B cell (primary cell): ENCODE results near the gene CGB8. TPM values are rescaled to one million over a fixed set of nuclear protein-coding genes. Genes with fewer than 3 reads are reported as not detected.

ENCODE experiments used
- ATAC-seq: fragments of 200-7000 bp; cut with Tn5 transposase; one replicate; pipeline ENCODE4 v1.10.0; 2021; ENCODE audit warnings: low read depth, mild to moderate bottlenecking, moderate number of reproducible peaks, moderate library complexity
- CTCF ChIA-PET: fragments of 350-600 bp; sonication (Branson Sonifier 250); formaldehyde crosslinking; loops from one replicate; lab custom pipeline; 2021; ENCODE audit warnings: antibody characterized with exemption, inconsistent platforms; lab: Charles Lee
- POLR2A ChIA-PET: fragments of 350-600 bp; sonication (Branson Sonifier 250); formaldehyde crosslinking; loops from one replicate; lab custom pipeline; 2021; ENCODE audit warnings: antibody characterized with exemption; lab: Charles Lee
- DNase-seq: peaks from one replicate; pipeline ENCODE4 v3.0.0; 2013
- H2AFZ ChIP-seq: 2 replicates; pipeline ENCODE4 v1.6.1; 2012; ENCODE audit warnings: mild to moderate bottlenecking, low read depth, low read length; ENCODE audit not compliant: insufficient read depth, poor library complexity, severe bottlenecking
- H3K27ac ChIP-seq, 2 donors: 1 replicate in 1 of 2; 2 replicates in 1 of 2; pipeline ENCODE4 v1.5.1; 2012 to 2013; ENCODE audit warnings: low read length in 2 of 2, mild to moderate bottlenecking in 2 of 2, moderate library complexity in 1 of 2
- H3K27me3 ChIP-seq, 4 experiments: fragments of 200-600 bp in 1 of 4; sonication (generic) in 1 of 4; replicated peaks in 1 of 4; 1 replicate in 2 of 4; 2 replicates in 2 of 4; pipeline versions ENCODE4 v1.6.1 to v1.7.0; 2013 to 2016; ENCODE audit warnings: low read length in 3 of 4, mild to moderate bottlenecking in 2 of 4, mixed read lengths in 1 of 4, moderate library complexity in 1 of 4; ENCODE audit not compliant: insufficient read depth in 4 of 4, control insufficient read depth in 3 of 4; ENCODE audit errors: control extremely low read depth in 1 of 4
- H3K36me3 ChIP-seq, 2 experiments: replicated peaks in 1 of 2; 1 replicate in 1 of 2; 2 replicates in 1 of 2; pipeline versions ENCODE4 v1.6.1 to v1.7.1; 2013; ENCODE audit warnings: low read length in 1 of 2; ENCODE audit not compliant: insufficient read depth in 2 of 2, control insufficient read depth in 1 of 2; ENCODE audit errors: control extremely low read depth in 1 of 2, extremely low read depth in 1 of 2
- H3K4me1 ChIP-seq, 2 donors: fragments of 200-600 bp in 1 of 2; sonication (generic) in 1 of 2; 1 replicate in 1 of 2; 2 replicates in 1 of 2; pipeline versions ENCODE4 v1.5.1 to v1.6.1; 2013 to 2017; ENCODE audit warnings: low read length in 2 of 2; ENCODE audit not compliant: control insufficient read depth in 2 of 2, insufficient read depth in 2 of 2
- H3K4me2 ChIP-seq: replicated peaks from 2 replicates; pipeline ENCODE3; 2012; ENCODE audit warnings: mild to moderate bottlenecking, low read depth, low read length; ENCODE audit not compliant: poor library complexity, severe bottlenecking
- H3K4me3 ChIP-seq, 5 experiments: fragments of 200-600 bp in 1 of 5; sonication (generic) in 1 of 5; 1 replicate in 3 of 5; 2 replicates in 2 of 5; pipeline versions ENCODE4 v1.5.1 to v1.7.0; 2011 to 2016; ENCODE audit warnings: low read length in 4 of 5, mild to moderate bottlenecking in 4 of 5, low read depth in 2 of 5, control low read depth in 1 of 5, moderate library complexity in 1 of 5; ENCODE audit not compliant: insufficient read depth in 1 of 5; ENCODE audit errors: control extremely low read depth in 1 of 5, extremely low read depth in 1 of 5
- H3K79me2 ChIP-seq: fragments of 200-600 bp; sonication (generic); one replicate; pipeline ENCODE4 v1.6.0; 2016; ENCODE audit warnings: low read length; ENCODE audit not compliant: control insufficient read depth, insufficient read depth
- H3K9ac ChIP-seq: fragments of 200-600 bp; sonication (generic); 2 replicates; pipeline ENCODE4 v1.6.1; 2017; ENCODE audit warnings: mild to moderate bottlenecking, low read length, moderate library complexity
- H3K9me3 ChIP-seq, 3 donors: one replicate each; pipeline versions ENCODE4 v1.6.1 to v1.7.1; 2013; ENCODE audit warnings: low read length in 2 of 3; ENCODE audit not compliant: control insufficient read depth in 2 of 3, insufficient read depth in 1 of 3; ENCODE audit errors: control extremely low read depth in 1 of 3
- H4K20me1 ChIP-seq: 2 replicates; pipeline ENCODE4 v1.6.0; 2012; ENCODE audit warnings: mild to moderate bottlenecking, low read length; ENCODE audit not compliant: insufficient read depth, control insufficient read depth, poor library complexity, severe bottlenecking
- H3K27ac Mint-ChIP-seq: one replicate; pipeline ENCODE4 v1.8.0; 2021; ENCODE audit warnings: mixed read lengths
- H3K27me3 Mint-ChIP-seq: one replicate; pipeline ENCODE4 v1.8.0; 2021; ENCODE audit warnings: mixed read lengths
- H3K4me1 Mint-ChIP-seq: one replicate; pipeline ENCODE4 v1.8.0; 2021; ENCODE audit warnings: mixed read lengths
- H3K4me3 Mint-ChIP-seq: one replicate; pipeline ENCODE4 v1.8.0; 2021; ENCODE audit warnings: mixed read lengths
- H3K9me3 Mint-ChIP-seq: one replicate; pipeline ENCODE4 v1.8.0; 2022; ENCODE audit warnings: mixed read lengths; ENCODE audit not compliant: insufficient read depth
- EZH2 ChIP-seq: IDR thresholded peaks from 2 replicates; pipeline ENCODE4 v1.6.1; 2012; ENCODE audit warnings: borderline replicate concordance, low read depth, mild to moderate bottlenecking, moderate library complexity, low read length; ENCODE audit not compliant: insufficient read depth, poor library complexity, severe bottlenecking
- WGBS: methylation state at CpG from one replicate; pipeline ENCODE4 v1.1.5; 2013; ENCODE audit warnings: missing lambda C conversion rate; ENCODE audit not compliant: insufficient coverage; 5-methylcytosine and 5-hydroxymethylcytosine counted together
- intact Hi-C: fragments of 100-400 bp; cut with micrococcal nuclease; formaldehyde crosslinking; loops from one replicate; pipeline ENCODE4 v1.10.0; 2022
- polyA plus RNA-seq: library from polyadenylated mRNA; depleted of rRNA; stranded (reverse); fragments of >200 nt; gene quantifications from 2 replicates; pipeline ENCODE4 v1.2.3, GENCODE V29; 2012
- total RNA-seq, 2 donors: library from RNA; stranded (reverse); fragments of 120-200 nt in 1 of 2; gene quantifications; 1 replicate in 1 of 2; 2 replicates in 1 of 2; pipeline versions ENCODE4 v1.2.3 to v1.2.4, GENCODE V29; 2013 to 2022
- TF ChIP-seq, protein P1 (sequence below): fragments of 200-600 bp; IDR thresholded peaks from one replicate; pipeline ENCODE4 v1.8.0; 2022; ENCODE audit warnings: antibody characterized with exemption, mild to moderate bottlenecking

The CGB8 gene
- total and polyA plus RNA-seq, 2 donors (not counting 1 experiment from before 2014, with no cell fraction given): not detected

DNA sequence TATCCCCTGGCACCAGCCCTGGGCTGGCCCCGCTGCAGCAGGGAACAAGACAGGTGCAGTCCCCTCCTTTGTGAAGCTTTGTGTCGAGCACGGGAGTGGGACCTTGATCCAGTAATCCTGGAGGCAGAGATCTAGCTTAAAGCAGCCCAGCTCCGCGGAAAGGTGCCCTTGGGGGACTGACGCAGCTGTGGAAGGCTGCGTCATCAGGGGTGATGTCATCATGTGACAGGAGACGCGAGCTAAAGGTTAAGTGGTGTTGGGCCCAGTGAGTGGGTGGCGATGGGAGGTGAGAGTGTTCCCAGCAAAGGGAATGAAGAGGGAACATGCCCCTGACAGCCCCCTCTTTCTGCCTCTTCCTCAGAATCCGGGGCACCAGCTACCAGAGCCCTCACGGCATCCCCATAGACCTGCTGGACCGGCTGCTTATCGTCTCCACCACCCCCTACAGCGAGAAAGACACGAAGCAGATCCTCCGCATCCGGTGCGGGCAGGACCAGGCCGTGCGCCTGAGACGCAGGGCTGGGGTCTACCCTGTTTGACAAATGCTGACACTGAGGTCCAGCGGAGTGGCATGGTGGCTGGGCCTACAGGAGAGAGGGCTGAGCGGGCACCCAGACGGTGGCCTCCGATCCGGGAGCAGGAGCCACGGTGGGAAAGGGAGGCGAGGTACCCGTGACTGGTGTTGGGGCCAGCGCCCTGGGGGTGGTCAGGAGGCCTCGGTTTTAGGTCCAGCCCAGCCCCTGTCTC, 34.6 kb downstream of the CGB8 start:
- CTCF ChIA-PET: interaction anchor here (1.3 to 1.7 kb wide), 2 partner anchors 16 to 83 kb away, joined by 4 to 5 read pairs; no protein-coding TSS in a partner anchor
- Histone ChIP-seq H2AFZ (no peak overlapping the region), H3K36me3 (peaks cover 0 to 31% of the 10 kb centered on the region in 2 experiments), H3K27me3 (peaks cover 0 to 4% (median 2%) of the 10 kb centered on the region in 4 experiments), H3K27ac (no peak overlapping the region), H3K9ac (no peak overlapping the region), H4K20me1 (no peaks in the 10 kb centered on the region), H3K4me3 (no peak overlapping the region), H3K79me2 (no peaks in the 10 kb centered on the region), H3K4me1 (peaks cover 9 to 19% of the 10 kb centered on the region in 2 donors), H3K9me3 (no peaks in the 10 kb centered on the region), H3K4me2 (no peak overlapping the region)
- 98% methylated on average over 26 of the region's 32 CpGs for WGBS
- TF ChIP-seq, protein P1, sequence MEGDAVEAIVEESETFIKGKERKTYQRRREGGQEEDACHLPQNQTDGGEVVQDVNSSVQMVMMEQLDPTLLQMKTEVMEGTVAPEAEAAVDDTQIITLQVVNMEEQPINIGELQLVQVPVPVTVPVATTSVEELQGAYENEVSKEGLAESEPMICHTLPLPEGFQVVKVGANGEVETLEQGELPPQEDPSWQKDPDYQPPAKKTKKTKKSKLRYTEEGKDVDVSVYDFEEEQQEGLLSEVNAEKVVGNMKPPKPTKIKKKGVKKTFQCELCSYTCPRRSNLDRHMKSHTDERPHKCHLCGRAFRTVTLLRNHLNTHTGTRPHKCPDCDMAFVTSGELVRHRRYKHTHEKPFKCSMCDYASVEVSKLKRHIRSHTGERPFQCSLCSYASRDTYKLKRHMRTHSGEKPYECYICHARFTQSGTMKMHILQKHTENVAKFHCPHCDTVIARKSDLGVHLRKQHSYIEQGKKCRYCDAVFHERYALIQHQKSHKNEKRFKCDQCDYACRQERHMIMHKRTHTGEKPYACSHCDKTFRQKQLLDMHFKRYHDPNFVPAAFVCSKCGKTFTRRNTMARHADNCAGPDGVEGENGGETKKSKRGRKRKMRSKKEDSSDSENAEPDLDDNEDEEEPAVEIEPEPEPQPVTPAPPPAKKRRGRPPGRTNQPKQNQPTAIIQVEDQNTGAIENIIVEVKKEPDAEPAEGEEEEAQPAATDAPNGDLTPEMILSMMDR: no peak
- no peak for TF ChIP-seq EZH2
- no peak for DNase-seq
- Mint-ChIP-seq H3K4me3 (no peak overlapping the region), H3K27me3 (no peaks in the 10 kb centered on the region), H3K4me1 (peaks cover 13% of the 10 kb centered on the region), H3K9me3 (no peaks in the 10 kb centered on the region), H3K27ac (no peak overlapping the region)
- intact Hi-C loops: no loop called here
- ATAC-seq: no peak
- POLR2A ChIA-PET: interaction anchor here (0.5 kb wide), 1 partner anchor 21 kb away, joined by 10 read pairs; the partner anchor contains the start of gene RUVBL2

GRCh38 chr19:49011194-49011593, 37.7 kb downstream of the CGB8 start:
- Histone ChIP-seq H3K9me3 (no peaks in the 10 kb centered on the region), H2AFZ (no peak overlapping the region), H3K4me2 (no peak overlapping the region), H3K27me3 (no peaks in the 10 kb centered on the region), H3K4me3 (no peak overlapping the region), H4K20me1 (no peaks in the 10 kb centered on the region), H3K4me1 (no peaks in the 10 kb centered on the region), H3K36me3 (peaks cover 0 to 43% of the 10 kb centered on the region in 2 experiments), H3K27ac (no peak overlapping the region), H3K9ac (no peak overlapping the region), H3K79me2 (no peaks in the 10 kb centered on the region)
- POLR2A ChIA-PET: no interaction called here
- no peaks in the 10 kb centered on the region for H3K27me3 Mint-ChIP-seq
- DNase-seq (no peak), ATAC-seq (no peak)
- intact Hi-C loops: no loop called here
- H3K9me3 Mint-ChIP-seq: no peaks in the 10 kb centered on the region
- H3K4me3 Mint-ChIP-seq: no peak overlapping the region
- no peak overlapping the region for H3K27ac Mint-ChIP-seq
- CTCF ChIA-PET: no interaction called here
- no peak for TF ChIP-seq EZH2
- TF ChIP-seq, protein P1: no peak
- WGBS: 94% methylated on average over 15 of the region's 17 CpGs
- no peaks in the 10 kb centered on the region for H3K4me1 Mint-ChIP-seq
